NT2/D1 (cell line): ENCODE measurements around the gene UNC80.

ENCODE experiments used
- DNase-seq: peaks from one replicate; pipeline ENCODE4 v3.0.0-alpha.2; 2011; ENCODE audit warnings: low read depth, low spot score
- H3K27me3 ChIP-seq: 2 replicates; pipeline ENCODE4 v1.6.0; 2011; ENCODE audit warnings: mild to moderate bottlenecking; ENCODE audit not compliant: insufficient read length, insufficient read depth
- H3K36me3 ChIP-seq: 2 replicates; pipeline ENCODE4 v1.6.1; 2011; ENCODE audit warnings: mild to moderate bottlenecking, low read length, mixed read lengths; ENCODE audit not compliant: insufficient read depth, insufficient read length
- H3K4me1 ChIP-seq: 2 replicates; pipeline ENCODE4 v1.5.1; 2011; ENCODE audit not compliant: insufficient read depth, insufficient read length
- H3K4me3 ChIP-seq: 2 replicates; pipeline ENCODE4 v1.5.1; 2011; ENCODE audit warnings: low read depth; ENCODE audit not compliant: insufficient read length
- H3K9ac ChIP-seq: 2 replicates; pipeline ENCODE4 v1.6.0; 2011; ENCODE audit warnings: low read depth; ENCODE audit not compliant: insufficient read length
- H3K9me3 ChIP-seq: 2 replicates; pipeline ENCODE4 v1.5.1; 2011; ENCODE audit warnings: mild to moderate bottlenecking, low read length; ENCODE audit not compliant: insufficient read depth
- SUZ12 ChIP-seq: IDR thresholded peaks from 2 replicates; pipeline ENCODE4 v1.6.1; 2011; ENCODE audit not compliant: insufficient read length, insufficient read depth; ENCODE audit errors: extremely low read depth
- YY1 ChIP-seq: IDR thresholded peaks from 2 replicates; pipeline ENCODE4 v1.6.1; 2011; ENCODE audit not compliant: insufficient read length, insufficient read depth
- ZNF274 ChIP-seq: IDR thresholded peaks from 2 replicates; pipeline ENCODE4 v1.6.1; 2011; ENCODE audit warnings: mild to moderate bottlenecking, low read depth, low read length

UNC80 gene

DNA sequence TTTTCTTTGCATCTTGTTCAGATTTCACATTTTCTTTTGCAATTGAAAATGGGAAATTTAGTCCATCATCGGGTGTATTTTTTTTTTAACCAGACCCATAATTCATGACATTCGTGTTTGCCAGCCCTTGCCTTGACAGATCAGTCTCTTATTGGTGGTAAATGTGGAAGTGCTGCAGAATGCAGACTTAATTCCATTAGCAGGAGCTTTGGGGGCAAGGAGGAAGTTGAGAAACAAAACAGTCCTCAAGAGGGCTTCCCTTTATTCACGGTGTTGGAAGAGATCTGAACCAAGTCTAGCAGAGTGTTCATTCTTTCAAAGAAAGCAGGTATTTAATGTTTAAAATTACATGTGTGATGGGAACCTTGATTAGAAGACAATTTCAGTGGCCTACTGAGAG is 214.2 kb downstream of the UNC80 start:
- Histone ChIP-seq H3K27me3 (no peaks in the 10 kb centered on the region), H3K4me1 (no peaks in the 10 kb centered on the region), H3K9me3 (no peaks in the 10 kb centered on the region), H3K9ac (no peak overlapping the region), H3K4me3 (no peak overlapping the region), H3K36me3 (no peaks in the 10 kb centered on the region)
- TF ChIP-seq ZNF274, result no peak
- TF ChIP-seq SUZ12, result no peak
- no peak for TF ChIP-seq YY1
- DNase-seq, result no peak

DNA sequence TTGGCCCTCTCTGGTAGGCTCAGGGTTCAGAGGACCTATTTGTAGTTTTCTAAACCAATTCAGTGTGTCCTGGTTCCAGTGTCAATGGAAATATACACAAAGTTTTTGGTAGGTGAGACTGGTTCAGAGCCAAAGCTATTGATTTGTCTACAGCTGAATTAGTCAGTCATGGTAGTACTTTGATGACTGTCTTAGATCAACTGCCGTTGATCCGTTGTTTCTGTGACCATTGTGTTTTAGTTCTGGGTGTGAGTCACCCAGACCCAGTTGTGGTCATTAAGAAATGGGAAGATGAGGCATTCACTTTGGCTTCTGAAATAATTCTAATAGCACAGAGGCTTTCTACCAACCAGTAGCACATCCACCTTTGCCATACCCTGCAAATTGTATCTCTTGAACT is 214.8 kb downstream of the UNC80 start:
- Histone ChIP-seq H3K9ac (no peak overlapping the region), H3K4me1 (no peaks in the 10 kb centered on the region), H3K27me3 (no peaks in the 10 kb centered on the region), H3K9me3 (no peaks in the 10 kb centered on the region), H3K36me3 (no peaks in the 10 kb centered on the region), H3K4me3 (no peak overlapping the region)
- TF ChIP-seq SUZ12, result no peak
- DNase-seq, result no peak

DNA sequence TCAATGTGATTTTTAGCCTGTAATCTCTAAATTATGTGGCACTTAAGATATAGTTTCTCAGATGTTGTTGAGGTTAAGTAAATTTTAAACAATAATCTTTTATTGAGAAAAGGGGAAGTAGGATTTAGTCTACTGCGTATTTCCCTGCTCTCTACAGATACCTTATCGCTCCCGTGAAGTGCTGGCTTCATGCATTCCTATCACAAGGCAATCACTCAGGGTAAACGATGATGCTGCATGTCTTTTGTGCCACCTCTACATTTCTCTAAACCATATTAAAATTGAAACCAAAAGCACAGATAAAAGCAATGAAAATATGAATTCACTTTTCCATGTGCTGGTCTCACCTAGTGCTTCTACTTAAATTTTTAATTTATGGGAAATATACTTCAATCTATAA is 216.4 kb downstream of the UNC80 start:
- H3K27me3 ChIP-seq, result no peaks in the 10 kb centered on the region

DNA sequence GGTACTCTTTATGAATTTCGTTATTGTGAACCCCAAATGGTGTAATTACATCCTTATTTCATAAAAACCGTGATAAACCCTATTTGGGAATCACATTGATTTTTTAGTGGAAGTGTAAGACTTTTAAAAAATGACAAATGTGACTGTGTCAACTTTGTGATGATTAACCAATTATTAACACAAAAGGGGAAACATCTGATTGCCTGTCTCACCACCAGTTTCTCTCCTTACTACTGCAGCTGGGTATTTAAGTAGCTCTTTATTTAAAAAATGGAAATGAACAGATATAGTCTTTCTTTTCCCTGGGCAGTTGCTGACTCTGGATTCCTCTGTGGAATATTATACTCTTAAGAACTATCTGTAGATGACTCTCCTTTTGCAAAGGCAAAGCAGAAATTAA is 219.2 kb downstream of the UNC80 start:
- Histone ChIP-seq H3K4me3 (no peak overlapping the region), H3K9me3 (no peaks in the 10 kb centered on the region)

More for the DNA sequence above, 216.4 kb downstream of the UNC80 start:
- no peak for TF ChIP-seq YY1
- no peak for TF ChIP-seq ZNF274
- no peak for TF ChIP-seq SUZ12
- DNase-seq, result no peak
- Histone ChIP-seq H3K4me1 (no peaks in the 10 kb centered on the region), H3K36me3 (no peaks in the 10 kb centered on the region), H3K9ac (no peak overlapping the region), H3K4me3 (no peak overlapping the region), H3K9me3 (no peaks in the 10 kb centered on the region)

DNA sequence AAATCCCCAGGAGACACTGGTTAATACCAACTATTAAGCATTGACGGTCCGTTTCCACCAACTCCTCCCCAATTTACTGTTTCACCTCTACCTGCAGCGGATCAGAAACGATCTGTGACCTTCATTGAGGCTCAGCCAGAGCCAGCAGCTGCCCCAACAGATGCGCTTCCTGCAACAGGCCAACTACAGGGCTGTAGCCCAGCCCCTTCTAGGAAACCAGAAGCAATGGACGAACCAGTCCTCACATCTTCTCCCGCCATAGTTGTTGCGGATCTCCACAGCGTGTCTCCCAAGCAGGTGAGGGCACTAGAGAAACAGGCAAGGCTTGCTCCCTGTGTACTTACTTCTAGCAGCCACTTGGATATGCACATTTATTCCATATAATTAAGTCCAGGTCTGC is 222.3 kb downstream of the UNC80 start:
- H3K27me3 ChIP-seq, result no peaks in the 10 kb centered on the region
- no peaks in the 10 kb centered on the region for H3K4me1 ChIP-seq
- no peak overlapping the region for H3K9ac ChIP-seq
- no peaks in the 10 kb centered on the region for H3K9me3 ChIP-seq
- TF ChIP-seq SUZ12, result no peak
- no peak for TF ChIP-seq YY1
- no peak for TF ChIP-seq ZNF274
- H3K4me3 ChIP-seq, result no peak overlapping the region
- DNase-seq, result no peak
- H3K36me3 ChIP-seq, result no peaks in the 10 kb centered on the region

More for the DNA sequence above, 219.2 kb downstream of the UNC80 start:
- TF ChIP-seq YY1, result no peak
- no peak for TF ChIP-seq SUZ12
- no peak for TF ChIP-seq ZNF274
- Histone ChIP-seq H3K27me3 (no peaks in the 10 kb centered on the region), H3K36me3 (no peaks in the 10 kb centered on the region), H3K4me1 (no peaks in the 10 kb centered on the region), H3K9ac (no peak overlapping the region)
- DNase-seq, result no peak

DNA sequence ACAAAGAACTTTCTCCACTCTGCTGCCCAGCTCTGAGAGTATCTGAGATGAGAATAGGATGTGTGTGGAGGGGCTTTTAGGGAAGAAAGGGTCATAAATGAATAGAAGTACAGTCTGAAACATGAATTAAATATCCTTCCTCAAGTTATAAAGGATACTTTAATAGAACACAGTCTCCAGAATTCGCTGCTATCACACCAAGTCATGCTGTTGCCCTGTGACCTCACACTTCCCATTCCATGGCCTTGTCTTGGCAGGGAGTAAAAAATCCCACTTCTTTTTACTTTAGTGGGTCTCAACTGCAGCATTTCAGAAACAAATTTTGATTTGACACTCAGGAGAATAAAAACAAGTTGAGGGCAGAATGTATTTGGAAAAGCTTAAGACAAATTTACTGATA is 227.0 kb downstream of the UNC80 start:
- DNase-seq, result no peak
- Histone ChIP-seq H3K4me1 (no peaks in the 10 kb centered on the region), H3K36me3 (peaks cover 4% of the 10 kb centered on the region), H3K4me3 (no peak overlapping the region), H3K27me3 (no peaks in the 10 kb centered on the region), H3K9ac (no peak overlapping the region), H3K9me3 (no peaks in the 10 kb centered on the region)
- TF ChIP-seq SUZ12 (no peak), ZNF274 (no peak), YY1 (no peak)

DNA sequence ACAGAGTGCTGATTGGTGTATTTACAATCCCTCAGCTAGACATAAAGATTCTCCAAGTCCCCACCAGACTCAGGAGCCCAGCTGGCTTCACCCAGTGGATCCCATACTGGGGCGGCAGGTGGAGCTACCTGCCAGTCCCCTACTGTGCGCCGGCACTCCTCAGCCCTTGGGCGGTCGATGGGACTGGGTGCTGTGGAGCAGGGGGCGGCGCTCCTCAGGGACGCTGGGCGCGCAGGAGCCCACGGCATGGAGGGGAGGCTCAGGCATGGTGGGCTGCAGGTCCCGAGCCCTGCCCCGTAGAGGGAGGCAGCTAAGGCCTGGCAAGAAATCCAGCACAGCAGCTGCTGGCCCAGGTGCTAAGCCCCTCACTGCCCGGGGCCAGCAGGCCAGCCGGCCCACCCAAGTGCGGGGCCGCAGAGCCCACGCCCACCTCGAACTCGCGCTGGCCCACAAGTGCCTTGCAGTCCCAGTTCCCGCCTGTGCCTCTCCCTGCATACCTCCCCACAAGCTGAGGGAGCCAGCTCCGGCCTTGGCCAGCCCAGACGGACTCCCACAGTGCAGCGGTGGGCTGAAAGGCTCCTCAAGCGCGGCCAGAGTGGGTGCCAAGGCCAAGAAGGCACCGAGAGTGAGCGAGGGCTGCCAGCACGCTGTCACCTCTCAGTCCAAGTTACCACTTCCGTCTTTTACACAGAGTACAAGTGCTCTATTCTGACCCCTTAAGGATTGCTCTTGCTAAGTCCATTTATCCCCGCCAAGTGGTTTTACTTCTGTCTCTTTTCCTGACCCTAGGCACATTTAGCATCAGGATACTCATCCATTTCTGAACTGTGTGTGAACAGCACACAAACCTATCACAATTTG is 229.1 kb downstream of the UNC80 start:
- Histone ChIP-seq H3K9me3 (no peaks in the 10 kb centered on the region), H3K36me3 (peaks cover 25% of the 10 kb centered on the region), H3K9ac (no peak overlapping the region), H3K27me3 (no peaks in the 10 kb centered on the region), H3K4me1 (no peaks in the 10 kb centered on the region), H3K4me3 (no peak overlapping the region)
- TF ChIP-seq SUZ12 (no peak), YY1 (no peak), ZNF274 (no peak)
- DNase-seq, result no peak
